ENCODE data around the gene TCN1.

GRCh38 chr11:59815754-59816153, 50.5 kb downstream of the TCN1 start:
- TF ChIP-seq HDAC2 (IDR thresholded peaks at IDR 0.05; ENCODE audit: borderline replicate concordance in 1 of 2, low read depth in 2 of 2, low read length in 2 of 2) (no peak), POLR2A (IDR thresholded peaks at IDR 0.05; ENCODE audit: control extremely low read depth in 1 of 2, low read depth in 2 of 2, low read length in 2 of 2) (no peak; a peak in 1 of 3 replicates), EP300 (IDR thresholded peaks at IDR 0.05; ENCODE audit: borderline replicate concordance in 1 of 2, low read depth in 2 of 2, low read length in 2 of 2) (no peak), CEBPB (IDR thresholded peaks at IDR 0.05; ENCODE audit: low read depth, low read length) (no peak), GABPA (IDR thresholded peaks at IDR 0.05; ENCODE audit: borderline replicate concordance, insufficient read depth, low read length) (no peak), EZH2 (IDR thresholded peaks at IDR 0.05; ENCODE audit: low read depth, low read length, severe bottlenecking) (no peak), NRF1 (IDR thresholded peaks at IDR 0.05; ENCODE audit: low read depth, low read length) (no peak), MAFK (IDR thresholded peaks at IDR 0.05; ENCODE audit: low read depth, low read length) (no peak), USF2 (IDR thresholded peaks at IDR 0.05; ENCODE audit: low read length) (no peak), SP2 (IDR thresholded peaks at IDR 0.05; ENCODE audit: low read length) (no peak)
- TF ChIP-seq, protein P1, sequence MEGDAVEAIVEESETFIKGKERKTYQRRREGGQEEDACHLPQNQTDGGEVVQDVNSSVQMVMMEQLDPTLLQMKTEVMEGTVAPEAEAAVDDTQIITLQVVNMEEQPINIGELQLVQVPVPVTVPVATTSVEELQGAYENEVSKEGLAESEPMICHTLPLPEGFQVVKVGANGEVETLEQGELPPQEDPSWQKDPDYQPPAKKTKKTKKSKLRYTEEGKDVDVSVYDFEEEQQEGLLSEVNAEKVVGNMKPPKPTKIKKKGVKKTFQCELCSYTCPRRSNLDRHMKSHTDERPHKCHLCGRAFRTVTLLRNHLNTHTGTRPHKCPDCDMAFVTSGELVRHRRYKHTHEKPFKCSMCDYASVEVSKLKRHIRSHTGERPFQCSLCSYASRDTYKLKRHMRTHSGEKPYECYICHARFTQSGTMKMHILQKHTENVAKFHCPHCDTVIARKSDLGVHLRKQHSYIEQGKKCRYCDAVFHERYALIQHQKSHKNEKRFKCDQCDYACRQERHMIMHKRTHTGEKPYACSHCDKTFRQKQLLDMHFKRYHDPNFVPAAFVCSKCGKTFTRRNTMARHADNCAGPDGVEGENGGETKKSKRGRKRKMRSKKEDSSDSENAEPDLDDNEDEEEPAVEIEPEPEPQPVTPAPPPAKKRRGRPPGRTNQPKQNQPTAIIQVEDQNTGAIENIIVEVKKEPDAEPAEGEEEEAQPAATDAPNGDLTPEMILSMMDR (IDR thresholded peaks at IDR 0.05; ENCODE audit: control extremely low read depth in 1 of 3, insufficient read depth in 1 of 3, low read depth in 1 of 3, low read length in 3 of 3) = no peak
- TF ChIP-seq, protein P2, sequence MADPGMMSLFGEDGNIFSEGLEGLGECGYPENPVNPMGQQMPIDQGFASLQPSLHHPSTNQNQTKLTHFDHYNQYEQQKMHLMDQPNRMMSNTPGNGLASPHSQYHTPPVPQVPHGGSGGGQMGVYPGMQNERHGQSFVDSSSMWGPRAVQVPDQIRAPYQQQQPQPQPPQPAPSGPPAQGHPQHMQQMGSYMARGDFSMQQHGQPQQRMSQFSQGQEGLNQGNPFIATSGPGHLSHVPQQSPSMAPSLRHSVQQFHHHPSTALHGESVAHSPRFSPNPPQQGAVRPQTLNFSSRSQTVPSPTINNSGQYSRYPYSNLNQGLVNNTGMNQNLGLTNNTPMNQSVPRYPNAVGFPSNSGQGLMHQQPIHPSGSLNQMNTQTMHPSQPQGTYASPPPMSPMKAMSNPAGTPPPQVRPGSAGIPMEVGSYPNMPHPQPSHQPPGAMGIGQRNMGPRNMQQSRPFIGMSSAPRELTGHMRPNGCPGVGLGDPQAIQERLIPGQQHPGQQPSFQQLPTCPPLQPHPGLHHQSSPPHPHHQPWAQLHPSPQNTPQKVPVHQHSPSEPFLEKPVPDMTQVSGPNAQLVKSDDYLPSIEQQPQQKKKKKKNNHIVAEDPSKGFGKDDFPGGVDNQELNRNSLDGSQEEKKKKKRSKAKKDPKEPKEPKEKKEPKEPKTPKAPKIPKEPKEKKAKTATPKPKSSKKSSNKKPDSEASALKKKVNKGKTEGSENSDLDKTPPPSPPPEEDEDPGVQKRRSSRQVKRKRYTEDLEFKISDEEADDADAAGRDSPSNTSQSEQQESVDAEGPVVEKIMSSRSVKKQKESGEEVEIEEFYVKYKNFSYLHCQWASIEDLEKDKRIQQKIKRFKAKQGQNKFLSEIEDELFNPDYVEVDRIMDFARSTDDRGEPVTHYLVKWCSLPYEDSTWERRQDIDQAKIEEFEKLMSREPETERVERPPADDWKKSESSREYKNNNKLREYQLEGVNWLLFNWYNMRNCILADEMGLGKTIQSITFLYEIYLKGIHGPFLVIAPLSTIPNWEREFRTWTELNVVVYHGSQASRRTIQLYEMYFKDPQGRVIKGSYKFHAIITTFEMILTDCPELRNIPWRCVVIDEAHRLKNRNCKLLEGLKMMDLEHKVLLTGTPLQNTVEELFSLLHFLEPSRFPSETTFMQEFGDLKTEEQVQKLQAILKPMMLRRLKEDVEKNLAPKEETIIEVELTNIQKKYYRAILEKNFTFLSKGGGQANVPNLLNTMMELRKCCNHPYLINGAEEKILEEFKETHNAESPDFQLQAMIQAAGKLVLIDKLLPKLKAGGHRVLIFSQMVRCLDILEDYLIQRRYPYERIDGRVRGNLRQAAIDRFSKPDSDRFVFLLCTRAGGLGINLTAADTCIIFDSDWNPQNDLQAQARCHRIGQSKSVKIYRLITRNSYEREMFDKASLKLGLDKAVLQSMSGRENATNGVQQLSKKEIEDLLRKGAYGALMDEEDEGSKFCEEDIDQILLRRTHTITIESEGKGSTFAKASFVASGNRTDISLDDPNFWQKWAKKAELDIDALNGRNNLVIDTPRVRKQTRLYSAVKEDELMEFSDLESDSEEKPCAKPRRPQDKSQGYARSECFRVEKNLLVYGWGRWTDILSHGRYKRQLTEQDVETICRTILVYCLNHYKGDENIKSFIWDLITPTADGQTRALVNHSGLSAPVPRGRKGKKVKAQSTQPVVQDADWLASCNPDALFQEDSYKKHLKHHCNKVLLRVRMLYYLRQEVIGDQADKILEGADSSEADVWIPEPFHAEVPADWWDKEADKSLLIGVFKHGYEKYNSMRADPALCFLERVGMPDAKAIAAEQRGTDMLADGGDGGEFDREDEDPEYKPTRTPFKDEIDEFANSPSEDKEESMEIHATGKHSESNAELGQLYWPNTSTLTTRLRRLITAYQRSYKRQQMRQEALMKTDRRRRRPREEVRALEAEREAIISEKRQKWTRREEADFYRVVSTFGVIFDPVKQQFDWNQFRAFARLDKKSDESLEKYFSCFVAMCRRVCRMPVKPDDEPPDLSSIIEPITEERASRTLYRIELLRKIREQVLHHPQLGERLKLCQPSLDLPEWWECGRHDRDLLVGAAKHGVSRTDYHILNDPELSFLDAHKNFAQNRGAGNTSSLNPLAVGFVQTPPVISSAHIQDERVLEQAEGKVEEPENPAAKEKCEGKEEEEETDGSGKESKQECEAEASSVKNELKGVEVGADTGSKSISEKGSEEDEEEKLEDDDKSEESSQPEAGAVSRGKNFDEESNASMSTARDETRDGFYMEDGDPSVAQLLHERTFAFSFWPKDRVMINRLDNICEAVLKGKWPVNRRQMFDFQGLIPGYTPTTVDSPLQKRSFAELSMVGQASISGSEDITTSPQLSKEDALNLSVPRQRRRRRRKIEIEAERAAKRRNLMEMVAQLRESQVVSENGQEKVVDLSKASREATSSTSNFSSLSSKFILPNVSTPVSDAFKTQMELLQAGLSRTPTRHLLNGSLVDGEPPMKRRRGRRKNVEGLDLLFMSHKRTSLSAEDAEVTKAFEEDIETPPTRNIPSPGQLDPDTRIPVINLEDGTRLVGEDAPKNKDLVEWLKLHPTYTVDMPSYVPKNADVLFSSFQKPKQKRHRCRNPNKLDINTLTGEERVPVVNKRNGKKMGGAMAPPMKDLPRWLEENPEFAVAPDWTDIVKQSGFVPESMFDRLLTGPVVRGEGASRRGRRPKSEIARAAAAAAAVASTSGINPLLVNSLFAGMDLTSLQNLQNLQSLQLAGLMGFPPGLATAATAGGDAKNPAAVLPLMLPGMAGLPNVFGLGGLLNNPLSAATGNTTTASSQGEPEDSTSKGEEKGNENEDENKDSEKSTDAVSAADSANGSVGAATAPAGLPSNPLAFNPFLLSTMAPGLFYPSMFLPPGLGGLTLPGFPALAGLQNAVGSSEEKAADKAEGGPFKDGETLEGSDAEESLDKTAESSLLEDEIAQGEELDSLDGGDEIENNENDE (IDR thresholded peaks at IDR 0.05; ENCODE audit: insufficient replicate concordance, low read length) = no peak
- TF ChIP-seq, protein P3, sequence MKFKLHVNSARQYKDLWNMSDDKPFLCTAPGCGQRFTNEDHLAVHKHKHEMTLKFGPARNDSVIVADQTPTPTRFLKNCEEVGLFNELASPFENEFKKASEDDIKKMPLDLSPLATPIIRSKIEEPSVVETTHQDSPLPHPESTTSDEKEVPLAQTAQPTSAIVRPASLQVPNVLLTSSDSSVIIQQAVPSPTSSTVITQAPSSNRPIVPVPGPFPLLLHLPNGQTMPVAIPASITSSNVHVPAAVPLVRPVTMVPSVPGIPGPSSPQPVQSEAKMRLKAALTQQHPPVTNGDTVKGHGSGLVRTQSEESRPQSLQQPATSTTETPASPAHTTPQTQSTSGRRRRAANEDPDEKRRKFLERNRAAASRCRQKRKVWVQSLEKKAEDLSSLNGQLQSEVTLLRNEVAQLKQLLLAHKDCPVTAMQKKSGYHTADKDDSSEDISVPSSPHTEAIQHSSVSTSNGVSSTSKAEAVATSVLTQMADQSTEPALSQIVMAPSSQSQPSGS (IDR thresholded peaks at IDR 0.05; ENCODE audit: low read length) = no peak

Measured in H1 (cell line).